Hepatocyte (in vitro differentiated cells): Measurements from ENCODE around the gene LNX2. TPM values are rescaled to one million over a fixed set of nuclear protein-coding genes. Genes with fewer than 3 reads are reported as not detected.

Experiments
- DNase-seq: peaks from one replicate; pipeline ENCODE4 v3.0.0-alpha.2; 2016; ENCODE audit warnings: low spot score
- H2AFZ ChIP-seq: fragments of 200-600 bp; sonication (generic); 2 replicates; pipeline ENCODE4 v1.6.0; 2016; ENCODE audit warnings: antibody characterized with exemption, mild to moderate bottlenecking
- H3K27ac ChIP-seq: fragments of 200-600 bp; sonication (generic); 2 replicates; pipeline ENCODE4 v1.5.1; 2016; ENCODE audit warnings: mild to moderate bottlenecking
- H3K27me3 ChIP-seq: fragments of 200-600 bp; sonication (generic); 2 replicates; pipeline ENCODE4 v1.6.1; 2016
- H3K36me3 ChIP-seq: fragments of 200-600 bp; sonication (generic); replicated peaks from 2 replicates; pipeline ENCODE4 v1.5.1; 2016; ENCODE audit warnings: low read depth; ENCODE audit not compliant: insufficient read depth
- H3K4me1 ChIP-seq: fragments of 200-600 bp; sonication (generic); 2 replicates; pipeline ENCODE4 v1.5.1; 2016; ENCODE audit warnings: mild to moderate bottlenecking, moderate library complexity; ENCODE audit not compliant: insufficient read depth
- H3K4me2 ChIP-seq: fragments of 200-600 bp; sonication (generic); 2 replicates; pipeline ENCODE4 v1.6.0; 2016
- H3K4me3 ChIP-seq: fragments of 200-600 bp; sonication (generic); 2 replicates; pipeline ENCODE4 v1.5.1; 2016; ENCODE audit warnings: mild to moderate bottlenecking
- H3K79me2 ChIP-seq: fragments of 200-600 bp; sonication (generic); 2 replicates; pipeline ENCODE4 v1.6.0; 2017; ENCODE audit warnings: mild to moderate bottlenecking
- H3K9me2 ChIP-seq: fragments of 200-600 bp; sonication (generic); replicated peaks from 2 replicates; pipeline ENCODE4 v1.6.0; 2017; ENCODE audit warnings: mild to moderate bottlenecking; ENCODE audit not compliant: insufficient read depth
- H3K9me3 ChIP-seq: fragments of 200-600 bp; sonication (generic); 2 replicates; pipeline ENCODE4 v1.5.1; 2016; ENCODE audit warnings: low read depth, mild to moderate bottlenecking
- H4K20me1 ChIP-seq: fragments of 200-600 bp; sonication (generic); 2 replicates; pipeline ENCODE4 v1.6.0; 2016; ENCODE audit warnings: mild to moderate bottlenecking; ENCODE audit not compliant: insufficient read depth, poor library complexity, severe bottlenecking
- EZH2 ChIP-seq: fragments of 200-600 bp; sonication (generic); IDR thresholded peaks from 2 replicates; pipeline ENCODE4 v1.6.1; 2016; ENCODE audit warnings: antibody characterized with exemption, mild to moderate bottlenecking, borderline replicate concordance
- EZH2phosphoT487 ChIP-seq: fragments of 200-600 bp; sonication (generic); IDR thresholded peaks from one replicate; pipeline ENCODE4 v1.6.1; 2018; ENCODE audit warnings: antibody characterized with exemption, mild to moderate bottlenecking, low read depth, moderate library complexity; ENCODE audit not compliant: unreplicated experiment, severe bottlenecking
- WGBS: methylation state at CpG from one replicate; pipeline ENCODE4 v1.1.6; 2016; ENCODE audit warnings: low lambda C conversion rate; ENCODE audit errors: missing lambda C conversion rate; 5-methylcytosine and 5-hydroxymethylcytosine counted together
- polyA plus RNA-seq: library from polyadenylated mRNA; unstranded; fragments of >200 nt; fragmentation: Nextera tagmentation; extraction: Ambion mirVana; gene quantifications from 2 replicates; pipeline ENCODE4 v1.2.1, GENCODE V29; 2016
- total RNA-seq: library from RNA; depleted of rRNA; stranded (reverse); fragments of >200 nt; gene quantifications from 2 replicates; pipeline ENCODE4 v1.2.3, GENCODE V29; 2014
- TF ChIP-seq, protein P1 (sequence below): fragments of 200-600 bp; sonication (generic); IDR thresholded peaks from 2 replicates; pipeline ENCODE4 v1.5.1; 2016; ENCODE audit warnings: antibody characterized with exemption, mild to moderate bottlenecking; ENCODE audit not compliant: poor library complexity

The LNX2 gene
- total and polyA plus RNA-seq, 2 experiments from 2014 or later = 8.8 to 28.8 TPM

DNA sequence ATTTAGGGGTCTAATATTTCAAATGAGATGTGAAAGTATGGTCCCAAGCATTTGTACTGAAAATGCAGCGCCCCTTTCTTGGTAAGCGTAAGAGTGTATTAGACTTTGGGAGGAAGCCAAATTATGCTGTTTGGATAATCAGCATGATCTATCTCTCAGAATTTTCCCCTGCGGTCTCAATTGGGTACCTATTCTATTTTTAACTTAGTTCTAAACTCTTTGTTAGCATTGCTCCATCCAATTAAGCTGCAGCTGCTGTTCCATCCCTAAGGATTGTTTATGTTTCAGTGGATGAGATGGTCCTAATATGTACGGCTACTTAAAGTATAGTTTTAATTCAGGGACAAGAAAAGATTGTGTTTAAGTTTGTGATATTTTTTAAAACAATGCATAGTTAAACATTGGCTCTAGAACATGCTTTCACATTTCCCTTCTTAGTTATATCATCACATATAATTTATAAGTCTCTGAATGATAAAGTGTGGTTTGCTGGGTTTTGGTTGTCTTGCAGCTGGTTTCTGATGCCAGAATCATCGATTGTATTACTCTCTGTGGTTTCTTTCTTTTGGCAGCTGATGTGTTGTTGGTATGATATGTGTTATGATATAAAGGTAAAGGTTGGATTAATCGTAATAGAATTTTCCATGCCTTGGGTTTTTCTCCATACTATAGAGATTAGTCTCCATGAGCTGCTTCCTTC is 16.4 kb upstream of the LNX2 start:
- WGBS = 84% methylated on average over 6 of the region's 6 CpGs
- no peak overlapping the region for H2AFZ ChIP-seq
- H3K9me3 ChIP-seq = no peaks in the 10 kb centered on the region
- DNase-seq = no peak
- H3K4me3 ChIP-seq = no peak overlapping the region
- peaks cover 11% of the 10 kb centered on the region for H3K4me1 ChIP-seq
- H3K4me2 ChIP-seq = no peak overlapping the region
- H3K27me3 ChIP-seq = no peaks in the 10 kb centered on the region
- H3K36me3 ChIP-seq = no peaks in the 10 kb centered on the region
- TF ChIP-seq EZH2 (no peak), EZH2phosphoT487 (no peak)
- TF ChIP-seq, protein P1, sequence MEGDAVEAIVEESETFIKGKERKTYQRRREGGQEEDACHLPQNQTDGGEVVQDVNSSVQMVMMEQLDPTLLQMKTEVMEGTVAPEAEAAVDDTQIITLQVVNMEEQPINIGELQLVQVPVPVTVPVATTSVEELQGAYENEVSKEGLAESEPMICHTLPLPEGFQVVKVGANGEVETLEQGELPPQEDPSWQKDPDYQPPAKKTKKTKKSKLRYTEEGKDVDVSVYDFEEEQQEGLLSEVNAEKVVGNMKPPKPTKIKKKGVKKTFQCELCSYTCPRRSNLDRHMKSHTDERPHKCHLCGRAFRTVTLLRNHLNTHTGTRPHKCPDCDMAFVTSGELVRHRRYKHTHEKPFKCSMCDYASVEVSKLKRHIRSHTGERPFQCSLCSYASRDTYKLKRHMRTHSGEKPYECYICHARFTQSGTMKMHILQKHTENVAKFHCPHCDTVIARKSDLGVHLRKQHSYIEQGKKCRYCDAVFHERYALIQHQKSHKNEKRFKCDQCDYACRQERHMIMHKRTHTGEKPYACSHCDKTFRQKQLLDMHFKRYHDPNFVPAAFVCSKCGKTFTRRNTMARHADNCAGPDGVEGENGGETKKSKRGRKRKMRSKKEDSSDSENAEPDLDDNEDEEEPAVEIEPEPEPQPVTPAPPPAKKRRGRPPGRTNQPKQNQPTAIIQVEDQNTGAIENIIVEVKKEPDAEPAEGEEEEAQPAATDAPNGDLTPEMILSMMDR = no peak
- peaks cover 4% of the 10 kb centered on the region for H4K20me1 ChIP-seq
- peaks cover 76% of the 10 kb centered on the region for H3K79me2 ChIP-seq
- no peak overlapping the region for H3K27ac ChIP-seq
- H3K9me2 ChIP-seq = no peaks in the 10 kb centered on the region

DNA sequence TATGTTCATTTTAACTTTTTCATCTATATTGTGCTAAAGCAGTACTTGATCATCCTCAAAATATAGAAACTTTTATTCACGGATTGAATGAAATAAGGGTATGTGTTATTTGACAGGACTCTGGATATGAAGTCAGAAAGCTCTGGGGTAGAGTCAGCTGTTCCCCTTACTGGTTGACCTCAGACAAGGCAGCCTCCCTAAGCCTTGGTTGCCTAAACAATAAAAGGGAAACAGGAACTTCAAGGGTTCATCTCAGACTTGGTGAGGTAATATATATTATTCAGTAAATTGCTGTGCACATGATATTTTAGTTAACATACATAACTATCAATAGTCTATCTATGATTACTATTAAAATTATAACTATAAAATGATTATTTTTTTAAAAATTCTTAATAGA is 14.9 kb upstream of the LNX2 start:
- Histone ChIP-seq H3K27me3 (no peaks in the 10 kb centered on the region), H3K4me3 (no peak overlapping the region), H3K9me3 (no peaks in the 10 kb centered on the region), H3K9me2 (no peaks in the 10 kb centered on the region), H3K36me3 (no peaks in the 10 kb centered on the region), H3K4me1 (peaks cover 11% of the 10 kb centered on the region), H3K4me2 (no peak overlapping the region), H3K79me2 (peaks cover 77% of the 10 kb centered on the region), H3K27ac (no peak overlapping the region), H2AFZ (no peak overlapping the region), H4K20me1 (peaks cover 4% of the 10 kb centered on the region)
- TF ChIP-seq, protein P1 = no peak
- TF ChIP-seq EZH2 (no peak), EZH2phosphoT487 (no peak)
- WGBS = 100% methylated on average over 1 of the region's 1 CpG
- no peak for DNase-seq

DNA sequence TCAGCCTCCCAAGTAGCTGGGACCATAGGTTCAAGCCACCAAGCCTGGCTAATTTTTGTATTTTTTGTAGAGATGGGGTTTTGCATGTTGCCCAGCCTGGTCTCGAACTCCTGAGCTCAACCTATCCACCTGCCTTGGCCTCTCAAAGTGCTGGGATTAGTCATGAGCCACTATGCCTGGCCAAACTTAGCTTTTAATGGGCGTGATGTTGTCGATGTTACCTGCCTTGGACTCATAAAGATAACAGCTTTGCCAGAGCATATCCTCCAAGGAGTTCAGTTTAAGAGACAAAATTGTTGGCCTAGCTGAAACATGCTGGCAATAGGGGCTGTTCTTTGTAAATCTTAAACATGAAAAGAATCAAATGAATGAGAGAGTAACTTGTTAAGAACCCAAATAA is 14.5 kb upstream of the LNX2 start:
- H3K27ac ChIP-seq = no peak overlapping the region
- no peaks in the 10 kb centered on the region for H3K9me2 ChIP-seq
- H3K9me3 ChIP-seq = no peaks in the 10 kb centered on the region
- H3K36me3 ChIP-seq = no peaks in the 10 kb centered on the region
- no peak overlapping the region for H3K4me3 ChIP-seq
- peaks cover 4% of the 10 kb centered on the region for H4K20me1 ChIP-seq
- peaks cover 11% of the 10 kb centered on the region for H3K4me1 ChIP-seq
- TF ChIP-seq EZH2phosphoT487 (no peak), EZH2 (no peak)
- TF ChIP-seq, protein P1 = no peak
- peaks cover 77% of the 10 kb centered on the region for H3K79me2 ChIP-seq
- no peaks in the 10 kb centered on the region for H3K27me3 ChIP-seq
- DNase-seq = no peak
- H2AFZ ChIP-seq = no peak overlapping the region
- no peak overlapping the region for H3K4me2 ChIP-seq
- 77% methylated on average over 3 of the region's 3 CpGs for WGBS
